Fibroblast of skin of abdomen (primary cell): ENCODE data around the gene PTPN11.
"Not testable (repeated sequence)": the region's sequence is repeated elsewhere in the genome, so short reads cannot be mapped to it uniquely, and the experiment has no call there.

Experiments
- DNase-seq: peaks from one replicate; pipeline ENCODE4 v3.0.0-alpha.2; 2013

PTPN11 gene

DNA sequence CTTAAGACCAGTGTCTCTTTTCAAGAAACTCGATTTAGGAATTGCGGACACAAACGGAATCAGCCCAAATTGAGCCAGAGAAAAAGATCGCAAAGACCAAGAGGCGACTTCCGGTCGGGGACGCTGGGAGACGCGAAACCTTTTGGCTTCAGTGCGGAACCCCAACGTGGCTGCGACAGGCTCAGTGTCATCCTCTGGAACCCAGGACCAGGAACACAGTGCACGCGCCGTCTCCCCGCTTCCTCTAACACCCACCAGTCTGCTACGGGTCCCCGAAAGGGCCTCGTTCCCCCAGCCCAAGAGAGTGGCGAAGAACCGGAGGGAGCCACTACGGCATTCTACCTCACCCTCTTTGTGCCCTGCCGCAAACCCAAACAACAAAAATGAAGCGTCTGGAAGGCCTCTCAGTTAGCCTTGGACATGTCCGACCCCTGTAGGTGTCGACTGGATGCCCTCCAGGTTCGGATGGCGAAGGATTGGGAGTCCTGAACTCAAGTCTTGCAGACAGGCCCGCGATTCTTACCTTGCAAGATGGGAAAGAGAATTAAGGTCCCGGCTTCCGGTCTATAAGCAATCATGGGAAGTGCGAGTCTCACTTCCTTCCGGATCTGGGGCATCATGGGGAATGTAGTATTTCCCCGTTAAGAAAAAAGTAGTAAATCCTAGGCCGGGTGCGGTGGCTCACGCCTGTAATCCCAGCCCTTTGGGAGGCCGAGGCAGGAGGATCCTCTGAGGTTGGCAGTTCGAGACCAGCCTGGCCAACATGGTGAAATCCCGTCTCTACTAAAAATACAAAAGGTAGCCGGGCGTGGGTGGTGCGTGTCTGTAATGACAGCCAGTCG, 9.5 kb upstream of the PTPN11 start, which contains the start of gene RPL6:
Gene RPL6 (minus strand): TSS at position 542 of the 842 bp plus-strand sequence. CDS start 949 bp downstream, outside the sequence.
- peak; percentile 95 for DNase-seq

DNA sequence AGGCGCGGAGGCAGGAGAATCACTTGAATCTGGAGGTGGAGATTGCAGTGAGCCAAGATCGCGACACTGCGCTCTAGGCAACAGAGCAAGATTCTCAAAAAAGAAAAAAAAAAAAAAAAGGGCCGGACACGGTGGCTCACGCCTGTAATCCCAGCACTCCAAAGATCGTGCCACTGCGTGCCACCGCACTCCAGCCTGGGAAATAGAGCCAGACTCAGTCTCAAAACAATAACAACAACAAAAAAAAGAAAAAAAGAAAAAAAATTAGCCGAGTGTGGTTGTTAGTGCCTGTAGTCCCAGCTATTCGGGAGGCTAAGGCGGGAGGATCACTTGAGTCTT, 8.9 kb upstream of the PTPN11 start:
- no peak for DNase-seq

DNA sequence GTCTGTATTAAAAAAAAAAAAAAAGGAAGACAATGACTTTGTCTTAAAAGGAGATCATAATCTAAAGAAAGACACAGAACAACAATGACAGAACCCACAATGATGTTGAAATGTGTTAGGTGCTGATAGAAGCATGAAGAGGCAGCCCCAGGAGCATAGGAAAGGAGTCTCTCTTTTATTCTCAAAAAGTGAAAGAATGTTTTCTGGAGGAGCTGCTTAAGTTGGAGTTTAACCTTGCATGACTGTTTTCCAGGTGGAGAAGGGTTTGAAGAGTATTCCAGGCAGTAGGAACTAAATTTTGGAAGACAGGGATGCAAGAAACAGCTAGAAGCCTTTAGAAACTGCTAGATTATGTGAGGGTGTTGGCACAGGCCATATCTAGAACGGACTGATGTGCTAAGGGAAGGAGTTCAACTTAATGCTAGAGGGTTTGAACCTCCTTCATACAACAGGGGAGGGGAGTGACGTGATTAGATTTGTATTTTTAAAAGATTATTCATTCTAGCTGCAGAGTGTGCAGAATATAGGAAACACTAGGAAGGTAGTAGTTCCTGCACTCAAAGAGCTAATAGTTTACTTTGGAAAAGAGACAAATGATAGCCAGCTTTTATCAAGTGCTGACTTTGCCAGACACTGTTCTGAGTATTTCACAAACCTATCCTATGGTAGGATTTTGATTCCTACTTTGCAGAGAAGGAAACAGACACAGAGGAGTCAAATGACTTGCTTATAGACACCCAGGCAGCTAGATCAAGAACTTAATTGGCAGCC, 4.7 kb upstream of the PTPN11 start:
- no peak for DNase-seq

DNA sequence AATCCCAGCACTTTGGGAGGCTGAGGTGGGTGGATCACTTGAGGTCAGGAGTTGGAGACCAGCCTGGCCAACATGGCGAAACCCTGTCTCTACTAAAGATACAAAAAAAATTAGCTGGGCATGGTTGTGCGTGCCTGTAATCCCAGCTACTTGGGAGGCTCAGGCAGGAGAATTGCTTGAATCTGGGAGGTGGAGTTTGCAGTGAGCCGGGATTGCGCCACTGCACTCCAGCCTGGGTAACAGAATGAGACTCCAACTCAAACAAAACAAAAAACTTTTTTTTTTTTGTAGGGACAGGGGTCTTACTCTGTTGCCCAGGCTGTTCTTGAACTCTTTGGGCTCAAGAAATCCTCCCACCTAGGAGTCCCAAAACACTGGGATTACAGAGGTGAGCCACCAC, 3.3 kb upstream of the PTPN11 start:
- DNase-seq = not testable (repeated sequence)

DNA sequence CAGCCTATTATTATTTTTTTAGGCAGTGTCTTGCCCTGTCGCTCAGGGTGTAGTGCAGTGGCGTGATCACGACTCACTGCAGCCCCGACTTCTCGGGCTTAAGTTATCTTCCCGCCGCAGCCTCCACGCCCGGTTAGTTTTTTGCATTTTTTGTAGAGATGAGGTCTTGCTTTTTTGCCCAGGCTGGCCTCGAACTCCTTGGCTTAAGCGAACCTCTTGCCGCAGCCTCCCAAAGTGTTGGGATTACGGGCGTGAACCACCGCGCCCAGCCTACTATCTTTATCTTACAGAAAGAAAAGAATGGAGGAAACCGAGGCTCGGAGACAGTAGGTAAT, 507 bp upstream of the PTPN11 start:
- DNase-seq = no peak

DNA sequence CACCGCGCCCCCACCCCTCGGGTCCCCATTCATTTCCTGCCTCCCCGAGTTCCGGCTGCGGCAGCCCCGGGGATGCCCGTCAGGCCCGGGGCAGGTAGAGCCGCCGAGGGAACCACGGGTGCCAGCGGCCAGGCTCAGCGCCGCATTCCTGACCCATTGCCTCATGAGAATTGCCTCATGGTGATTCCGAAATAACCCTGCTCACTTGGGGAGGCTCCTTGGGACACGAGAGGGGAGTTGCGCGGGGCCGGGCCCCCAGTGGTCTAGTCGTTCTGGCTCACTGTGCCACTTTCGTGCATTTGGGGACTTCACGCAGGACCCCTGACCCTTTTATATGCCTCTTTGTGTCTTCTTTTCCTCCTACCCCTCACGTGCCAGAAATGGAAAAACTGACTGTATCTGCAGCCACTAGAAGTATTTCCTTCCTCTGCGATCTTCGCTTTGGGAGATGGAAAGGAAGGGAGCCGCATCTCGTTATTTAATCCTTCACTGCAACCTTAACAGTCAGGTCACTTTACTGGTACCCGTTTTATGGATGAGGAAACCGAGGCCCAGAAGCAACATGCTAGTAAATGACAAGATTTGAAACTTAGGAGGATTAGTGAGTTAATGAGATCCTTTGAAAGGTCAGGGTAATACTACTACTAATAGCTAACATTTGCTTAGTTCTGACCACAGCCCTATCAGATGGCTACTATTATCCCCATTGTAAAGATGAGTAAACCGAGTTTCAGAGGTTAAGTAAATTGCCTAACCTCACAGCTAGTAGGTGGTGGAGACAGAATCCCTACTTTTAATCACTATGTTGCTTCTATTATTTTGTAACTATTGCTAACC, 768 bp downstream of the PTPN11 start:
- peak; percentile 75 for DNase-seq

DNA sequence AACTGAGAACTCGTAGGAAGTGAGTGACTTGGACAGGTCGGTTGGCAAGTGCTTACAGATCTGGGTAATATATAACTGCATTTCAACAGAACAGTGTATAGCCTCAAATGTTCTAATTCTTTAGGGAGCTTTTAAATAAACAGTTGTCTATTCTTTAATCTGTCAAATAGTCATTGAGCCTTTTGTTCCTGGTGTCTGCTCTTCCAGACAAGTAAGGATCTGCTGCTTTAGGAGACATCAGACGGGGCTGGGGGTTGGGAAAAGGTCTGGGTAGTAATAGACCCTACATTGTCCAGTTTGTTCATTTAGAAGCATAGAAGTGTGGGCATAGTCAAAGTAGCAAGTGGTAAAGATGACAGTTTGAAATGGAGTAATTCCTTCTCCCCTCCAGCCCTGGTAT, 2.0 kb downstream of the PTPN11 start:
- no peak for DNase-seq

DNA sequence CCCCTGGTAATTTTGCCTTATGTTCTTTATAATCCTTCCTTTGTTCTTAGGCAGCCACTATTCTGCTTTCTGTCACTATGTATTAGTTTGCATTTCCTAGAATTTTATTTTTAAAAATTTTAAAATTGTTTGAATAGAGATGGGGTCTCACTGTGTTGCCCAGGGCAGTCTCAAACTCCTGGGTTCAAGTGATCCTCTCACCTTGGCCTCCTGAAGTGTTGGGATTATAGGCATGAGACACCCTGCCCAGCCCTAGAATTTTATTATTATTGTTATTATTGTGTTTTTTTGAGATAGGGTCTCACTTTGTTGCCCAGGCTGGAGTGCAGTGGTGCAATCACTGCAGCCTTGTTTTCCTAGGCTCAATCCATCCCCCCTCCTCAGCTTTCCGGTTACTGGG, 2.6 kb downstream of the PTPN11 start:
- DNase-seq = no peak

DNA sequence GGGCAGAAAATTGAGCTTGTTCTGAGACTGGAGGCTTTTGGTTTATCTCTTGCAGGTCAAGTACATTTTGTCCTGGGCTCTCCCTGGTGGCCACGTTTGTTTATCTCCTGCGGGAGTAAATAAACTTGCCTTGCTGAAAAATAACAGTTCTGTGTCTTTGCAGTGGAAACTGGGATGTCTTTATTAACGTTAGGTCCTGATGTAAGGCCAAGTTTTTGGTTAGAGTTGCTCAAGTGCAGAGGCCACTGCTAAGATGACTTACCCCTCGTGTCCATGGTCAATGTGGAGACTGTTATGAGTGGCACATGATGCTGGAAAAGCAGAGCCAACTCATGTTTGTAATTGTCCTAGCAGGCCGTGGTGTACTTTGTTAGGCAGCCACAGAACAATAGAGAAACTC, 3.8 kb downstream of the PTPN11 start:
- DNase-seq = no peak

DNA sequence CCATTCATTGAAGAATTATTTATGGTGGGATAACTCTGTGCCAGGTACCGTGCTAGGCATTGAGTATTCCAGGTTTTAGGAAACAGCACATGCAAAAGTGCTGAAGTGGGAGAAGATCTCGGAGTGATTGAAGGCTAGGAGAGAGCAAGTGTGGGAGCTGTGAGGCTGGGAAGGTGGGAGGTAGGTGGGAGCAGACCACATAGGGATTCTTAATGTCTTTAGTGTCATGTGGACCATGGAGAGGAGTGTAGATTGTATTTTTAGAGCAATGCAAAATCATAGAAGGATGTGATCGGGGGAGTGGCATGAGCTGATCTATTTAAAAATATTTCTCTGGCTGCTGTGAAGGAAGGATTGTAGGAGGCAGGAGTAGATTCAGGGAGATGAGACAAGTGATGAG, 5.4 kb downstream of the PTPN11 start:
- no peak for DNase-seq

DNA sequence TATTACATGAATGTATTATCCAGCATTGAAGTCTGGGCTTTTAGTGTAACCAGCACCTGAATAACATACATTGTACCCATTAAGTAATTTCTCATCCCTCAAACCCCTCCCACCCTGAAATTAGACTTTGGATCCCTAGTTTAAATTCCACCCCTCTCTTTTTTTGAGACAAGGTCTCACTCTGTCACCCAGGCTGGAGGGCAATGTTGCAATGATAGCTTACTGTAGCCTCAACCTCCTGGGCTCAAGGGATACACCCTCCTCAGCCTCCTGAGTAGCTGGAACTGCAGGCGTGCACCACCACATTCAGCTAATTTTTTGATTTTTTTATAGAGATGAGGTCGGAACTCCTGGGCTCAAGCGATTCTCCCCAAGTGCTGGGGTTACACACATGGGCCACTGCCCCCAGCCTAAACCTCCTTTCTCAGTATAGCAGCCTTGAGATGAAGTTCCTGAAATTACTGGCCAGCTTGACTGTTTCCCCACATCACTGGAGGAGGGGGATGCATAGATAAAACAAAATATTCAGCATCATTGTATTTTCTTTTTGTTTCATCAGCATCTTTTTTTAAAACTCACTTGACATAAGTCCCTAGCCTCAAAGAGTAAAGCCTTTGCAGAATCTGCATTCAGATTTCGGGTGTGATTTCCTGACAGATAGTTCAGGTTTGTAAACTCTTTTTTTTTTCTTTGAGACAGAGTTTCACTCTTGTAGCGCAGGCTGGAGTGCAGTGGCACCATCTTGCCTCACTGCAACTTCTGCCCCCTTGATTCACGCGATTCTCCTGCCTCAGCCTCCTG, 7.0 kb downstream of the PTPN11 start:
- DNase-seq = no peak

DNA sequence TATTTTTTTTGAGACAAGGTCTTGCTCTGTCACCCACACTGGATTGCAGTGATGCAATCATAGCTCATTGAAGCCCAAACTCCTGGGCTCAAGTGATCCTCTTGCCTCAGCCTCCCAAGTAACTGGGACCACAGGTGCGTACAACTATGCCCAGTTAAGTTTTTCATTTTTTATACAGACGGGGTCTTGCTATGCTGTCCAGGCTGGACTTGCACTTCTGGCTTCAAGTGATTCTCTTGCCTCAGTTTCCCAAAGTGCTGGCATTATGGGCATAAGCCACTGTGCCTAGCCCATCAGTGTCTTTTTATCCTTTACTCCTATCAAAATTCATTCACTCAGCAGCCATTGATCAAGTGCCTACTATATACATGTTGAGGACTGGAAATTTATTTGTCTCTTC, 9.0 kb downstream of the PTPN11 start:
- no peak for DNase-seq

DNA sequence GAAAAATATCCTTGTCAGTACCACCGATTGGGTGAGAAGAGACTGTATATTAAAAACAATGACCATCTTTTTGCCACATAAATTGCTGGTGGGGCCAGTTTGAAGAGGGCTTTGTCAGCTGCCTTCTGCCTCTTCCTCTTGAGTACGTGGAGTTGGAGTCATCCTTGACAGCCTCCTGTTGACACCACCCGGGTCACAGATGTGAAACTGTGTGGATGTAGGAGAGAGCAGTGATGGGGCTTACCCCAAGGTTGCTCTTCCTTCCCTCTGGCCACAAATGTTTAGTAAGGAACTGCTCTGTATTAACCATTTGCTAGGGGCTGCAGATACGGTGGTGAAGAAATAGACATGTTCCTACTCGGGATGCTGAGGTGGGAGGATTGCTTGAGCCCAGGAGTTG, 12.2 kb downstream of the PTPN11 start:
- DNase-seq = no peak

DNA sequence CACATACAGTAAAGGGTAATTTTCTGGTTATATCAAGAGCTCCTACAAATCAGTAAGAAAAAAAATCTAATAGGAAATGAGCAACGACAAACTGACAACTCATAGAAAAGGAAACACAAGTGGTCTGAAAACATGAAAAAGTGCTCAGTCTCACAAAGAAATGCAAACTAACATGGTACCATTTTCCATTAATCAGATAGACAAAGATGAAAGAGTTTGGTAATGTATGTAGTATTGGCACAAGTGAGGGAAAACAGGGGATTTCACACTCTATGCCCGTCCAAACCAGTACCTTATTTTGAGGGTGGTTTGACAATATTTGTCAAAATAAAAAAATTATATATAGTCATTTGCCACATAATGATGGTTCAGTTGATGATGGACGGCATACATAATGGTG, 13.2 kb downstream of the PTPN11 start:
- no peak for DNase-seq

DNA sequence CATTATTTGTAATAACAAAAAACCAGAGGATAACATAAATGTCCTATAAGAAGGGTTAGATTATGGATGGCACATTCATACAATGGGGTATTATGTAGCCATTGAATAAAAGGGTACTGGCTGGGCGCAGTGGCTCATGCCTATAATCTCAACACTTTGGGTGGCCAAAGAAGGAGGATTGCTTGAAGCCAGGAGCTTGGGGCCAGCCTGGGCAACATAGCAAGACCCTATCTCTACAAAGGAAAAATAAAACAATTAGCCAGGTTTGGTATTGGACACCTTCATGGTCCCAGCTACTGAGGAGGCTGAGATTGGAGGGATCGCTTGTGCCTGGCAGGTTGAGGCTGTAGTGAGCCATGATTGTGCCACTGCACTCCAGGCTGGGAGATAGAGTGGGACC, 14.8 kb downstream of the PTPN11 start:
- DNase-seq = no peak

DNA sequence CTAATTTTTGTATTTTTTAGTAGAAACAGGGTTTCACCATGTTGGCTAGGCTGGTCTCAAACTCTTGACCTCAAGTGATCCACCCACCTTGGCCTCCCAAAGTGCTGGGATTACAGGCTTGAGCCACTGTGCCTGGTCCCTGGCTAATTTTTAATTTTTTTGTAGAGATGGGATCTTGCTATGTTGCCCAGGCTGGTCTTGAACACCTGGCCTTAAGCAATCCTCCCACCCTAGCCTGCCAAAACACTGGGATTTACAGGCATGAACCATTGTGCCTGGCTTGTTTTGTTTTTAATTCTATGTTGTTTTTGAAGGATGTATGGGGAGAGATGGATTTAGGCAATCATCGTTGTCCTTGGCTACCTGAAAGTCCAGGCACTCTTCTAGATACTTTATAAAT, 19.9 kb downstream of the PTPN11 start:
- DNase-seq = not testable (repeated sequence)

DNA sequence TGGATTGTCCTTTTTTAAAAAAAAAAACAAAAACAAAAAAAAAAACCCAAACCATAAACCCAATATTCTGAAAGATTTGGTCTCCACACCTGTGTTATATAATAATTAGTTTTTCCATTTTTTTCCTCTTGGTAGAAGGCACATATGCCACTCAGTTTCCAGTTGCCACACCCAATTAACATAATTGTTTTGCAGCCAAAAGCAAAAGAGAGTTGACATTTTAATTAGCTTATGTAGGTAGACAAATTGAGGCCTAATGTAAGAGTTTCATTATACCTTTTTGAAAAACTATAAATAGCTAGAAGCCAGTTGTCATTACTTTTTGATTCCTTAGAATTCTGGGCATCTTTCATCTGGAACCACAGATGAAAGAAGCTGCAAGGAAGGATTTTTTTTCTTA, 21.0 kb downstream of the PTPN11 start:
- DNase-seq = no peak

DNA sequence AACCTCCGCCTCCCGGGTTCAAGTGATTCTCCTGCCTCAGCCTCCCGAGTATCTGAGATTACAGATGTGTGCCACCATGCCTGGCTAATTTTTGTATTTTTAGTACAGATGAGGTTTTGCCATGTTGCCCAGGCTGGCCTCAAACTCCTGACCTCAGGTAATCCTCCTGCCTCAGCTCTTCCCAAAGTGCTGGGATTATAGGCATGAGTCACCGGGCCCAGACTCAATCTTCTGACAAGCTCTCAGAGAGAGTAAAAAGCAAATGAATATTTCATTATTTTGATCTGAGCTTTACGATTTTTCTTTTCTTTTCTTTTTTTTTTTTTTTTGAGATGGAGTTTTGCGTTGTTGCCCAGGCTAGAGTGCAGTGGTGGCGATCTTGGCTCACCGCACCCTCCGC, 21.9 kb downstream of the PTPN11 start:
- not testable (repeated sequence) for DNase-seq

DNA sequence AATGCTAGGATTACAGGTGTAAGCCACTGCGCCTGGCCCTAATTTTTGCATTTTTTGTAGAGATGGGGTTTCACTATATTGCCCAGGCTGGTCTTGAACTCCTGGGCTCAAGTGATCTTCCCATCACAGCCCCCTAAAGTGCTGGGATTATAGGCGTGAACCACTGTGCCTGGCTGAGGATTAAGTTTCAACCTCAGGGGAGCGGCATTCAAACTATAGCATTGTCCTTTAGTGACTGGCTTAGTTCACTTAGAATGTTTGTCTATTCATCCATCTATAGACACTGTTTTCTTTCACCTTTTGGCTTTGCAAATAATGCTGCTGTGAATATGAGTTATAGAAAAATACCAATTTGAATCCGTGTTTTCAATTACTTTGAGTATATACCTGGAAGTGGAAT, 25.2 kb downstream of the PTPN11 start:
- DNase-seq = no peak

DNA sequence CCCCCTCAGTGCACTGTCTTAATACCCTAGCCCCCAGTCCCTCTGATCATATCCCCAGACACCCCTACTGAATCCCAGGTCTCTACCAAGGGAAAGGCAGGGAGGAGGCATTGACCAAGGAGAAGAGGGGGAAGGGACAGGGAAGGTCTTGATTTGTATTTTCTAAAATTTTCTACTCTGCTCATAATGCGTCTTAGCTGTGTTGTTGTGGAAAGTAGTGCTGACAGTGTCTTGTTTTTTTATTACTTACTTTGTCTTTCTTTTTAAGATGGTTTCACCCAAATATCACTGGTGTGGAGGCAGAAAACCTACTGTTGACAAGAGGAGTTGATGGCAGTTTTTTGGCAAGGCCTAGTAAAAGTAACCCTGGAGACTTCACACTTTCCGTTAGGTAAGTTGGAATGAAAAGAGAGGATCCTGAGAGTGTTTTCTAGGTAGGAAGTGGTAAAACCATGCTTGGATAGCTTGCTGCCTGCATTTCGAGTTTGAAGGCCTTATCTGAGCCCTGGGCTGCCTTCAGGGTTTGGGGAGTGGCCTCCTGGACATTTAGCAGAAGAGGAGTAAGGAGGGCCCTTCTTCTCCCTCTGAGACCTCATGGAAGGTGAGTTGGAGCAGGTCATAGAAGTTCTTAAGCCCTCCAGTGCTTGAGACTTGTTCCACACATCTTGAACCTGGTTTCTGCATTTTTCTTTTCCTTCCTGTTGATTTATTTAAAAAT, 27.4 kb downstream of the PTPN11 start:
- DNase-seq = no peak

DNA sequence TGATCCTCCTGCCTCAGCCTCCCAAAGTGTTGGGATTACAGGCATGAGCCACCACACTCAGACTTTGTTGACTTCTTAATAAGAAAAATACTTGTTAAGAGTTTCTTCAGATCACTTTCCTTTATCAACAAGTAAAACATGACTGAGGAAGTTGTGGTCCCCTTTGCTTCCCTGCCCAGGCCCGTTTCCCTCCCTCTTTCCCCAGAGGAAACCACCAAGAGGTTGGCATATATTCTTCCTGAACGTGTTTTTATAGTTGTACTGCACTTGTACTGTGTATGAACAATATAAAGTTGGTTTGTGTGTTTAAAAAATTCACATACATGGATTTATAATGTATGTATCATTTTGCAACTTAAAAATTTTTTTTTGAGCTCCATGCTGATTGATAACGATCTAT, 28.4 kb downstream of the PTPN11 start:
- no peak for DNase-seq

DNA sequence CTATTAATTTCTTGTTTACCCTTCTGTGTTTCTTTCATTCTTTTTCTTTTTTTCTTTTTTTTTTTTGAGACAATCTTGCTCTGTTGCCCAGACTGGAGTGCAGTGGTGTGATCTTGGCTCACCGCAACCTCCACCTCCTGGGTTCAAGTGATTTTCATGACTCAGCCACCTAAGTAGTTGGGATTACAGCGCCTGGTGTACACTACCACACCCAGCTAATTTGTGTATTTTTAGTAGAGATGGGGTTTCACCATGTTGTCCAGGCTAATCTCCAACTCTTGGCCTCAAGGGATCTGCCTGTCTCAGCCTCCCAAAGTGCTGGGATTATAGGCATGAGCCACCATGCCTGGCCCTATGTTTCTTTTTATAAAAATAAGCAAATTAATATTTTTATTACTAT, 29.4 kb downstream of the PTPN11 start:
- not testable (repeated sequence) for DNase-seq
